HepG2 (cell line): ENCODE results near the gene BAIAP2L1. TPM values are rescaled to one million over a fixed set of nuclear protein-coding genes. Genes with fewer than 3 reads are reported as not detected.

Source experiments
- ETV5 ChIP-seq: IDR thresholded peaks from 2 replicates; pipeline ENCODE4 v1.6.1; 2018; ENCODE audit warnings: missing biosample characterization, missing genetic modification reagents, inconsistent platforms, borderline replicate concordance
- HIC2 ChIP-seq: sonication (generic); formaldehyde crosslinking; IDR thresholded peaks from 2 replicates; pipeline ENCODE4 v1.9.0; 2022; ENCODE audit warnings: low read depth, missing genetic modification reagents
- MEIS1 ChIP-seq: sonication (generic); formaldehyde crosslinking; IDR thresholded peaks from 2 replicates; pipeline ENCODE4 v1.9.0; 2021; ENCODE audit warnings: mild to moderate bottlenecking, missing genetic modification reagents, moderate library complexity, borderline replicate concordance
- NR2F6 ChIP-seq, 2 experiments: IDR thresholded peaks; 2 replicates each; pipeline ENCODE4 v1.6.1; 2016; ENCODE audit warnings: antibody characterized with exemption in 1 of 2, mild to moderate bottlenecking in 1 of 2
- RAD51 ChIP-seq: fragments of 450-650 bp; IDR thresholded peaks from 2 replicates; pipeline ENCODE4 v1.6.1; 2016; ENCODE audit warnings: borderline replicate concordance
- RBFOX2 ChIP-seq: fragments of 200-400 bp; formaldehyde crosslinking; IDR thresholded peaks from 2 replicates; pipeline ENCODE4 v1.6.1; 2017; ENCODE audit warnings: low read depth, mild to moderate bottlenecking, low read length
- SRSF9 ChIP-seq: fragments of 200-400 bp; formaldehyde crosslinking; IDR thresholded peaks from 2 replicates; pipeline ENCODE4 v1.6.1; 2018; ENCODE audit warnings: borderline replicate concordance, mild to moderate bottlenecking, low read depth, low read length; ENCODE audit not compliant: insufficient read depth, poor library complexity, severe bottlenecking
- STAT6 ChIP-seq: sonication (generic); formaldehyde crosslinking; IDR thresholded peaks from 2 replicates; pipeline ENCODE4 v1.4.0; 2020; ENCODE audit warnings: missing genetic modification reagents, mild to moderate bottlenecking, borderline replicate concordance
- TBP ChIP-seq: sonication (generic); formaldehyde crosslinking; IDR thresholded peaks from 2 replicates; pipeline ENCODE4 v1.5.0; 2020; ENCODE audit warnings: missing genetic modification reagents
- ZBTB38 ChIP-seq: sonication (generic); formaldehyde crosslinking; IDR thresholded peaks from 2 replicates; pipeline ENCODE4 v1.5.1; 2020; ENCODE audit warnings: mild to moderate bottlenecking, missing genetic modification reagents
- ZC3H4 ChIP-seq: sonication (generic); formaldehyde crosslinking; IDR thresholded peaks from 2 replicates; pipeline ENCODE4 v1.4.0; 2020; ENCODE audit warnings: missing genetic modification reagents, borderline replicate concordance
- ZFX ChIP-seq: sonication (generic); formaldehyde crosslinking; IDR thresholded peaks from 2 replicates; pipeline ENCODE4 v1.4.0; 2020; ENCODE audit warnings: mild to moderate bottlenecking, low read depth, missing genetic modification reagents, moderate library complexity
- ZSCAN25 ChIP-seq: sonication (generic); formaldehyde crosslinking; IDR thresholded peaks from 2 replicates; pipeline ENCODE4 v1.8.0; 2022; ENCODE audit warnings: mild to moderate bottlenecking, missing genetic modification reagents
- polyA plus RNA-seq, 8 experiments: library from polyadenylated mRNA; depleted of rRNA in 3 of 8; stranded (reverse) in 7 of 8; unstranded in 1 of 8; fragments of >200 nt; fragmentation: Illumina TruSeq in 4 of 8; extraction: Trizol in 4 of 8; gene quantifications; 2 replicates each; pipeline versions ENCODE4 v1.2.1 to v1.2.3, GENCODE V29; 2011 to 2016; ENCODE audit warnings: low read depth in 4 of 8, missing spikeins in 1 of 8, mixed read lengths in 1 of 8; ENCODE audit not compliant: insufficient read depth in 1 of 8
- total RNA-seq, 5 experiments: library from RNA; depleted of rRNA; stranded (reverse); fragments of >200 nt; fragmentation: Illumina TruSeq; extraction: Trizol; gene quantifications; 2 replicates each; pipeline ENCODE4 v1.2.3, GENCODE V29; 2016; ENCODE audit warnings: low read depth in 1 of 5
- TF ChIP-seq, protein P1 (sequence below): IDR thresholded peaks from 2 replicates; pipeline ENCODE4 v1.4.0; 2020; ENCODE audit warnings: mild to moderate bottlenecking, missing genetic modification reagents
- TF ChIP-seq, protein P2 (sequence below): sonication (generic); formaldehyde crosslinking; IDR thresholded peaks from 2 replicates; pipeline ENCODE4 v1.5.0; 2020; ENCODE audit warnings: mild to moderate bottlenecking, missing genetic modification reagents, borderline replicate concordance

BAIAP2L1 gene
- total and polyA plus RNA-seq, 2 of the 13 experiments (the other 11 are each of a cell fraction or from before 2014, with no cell fraction given) = 13.0 to 21.5 TPM

DNA sequence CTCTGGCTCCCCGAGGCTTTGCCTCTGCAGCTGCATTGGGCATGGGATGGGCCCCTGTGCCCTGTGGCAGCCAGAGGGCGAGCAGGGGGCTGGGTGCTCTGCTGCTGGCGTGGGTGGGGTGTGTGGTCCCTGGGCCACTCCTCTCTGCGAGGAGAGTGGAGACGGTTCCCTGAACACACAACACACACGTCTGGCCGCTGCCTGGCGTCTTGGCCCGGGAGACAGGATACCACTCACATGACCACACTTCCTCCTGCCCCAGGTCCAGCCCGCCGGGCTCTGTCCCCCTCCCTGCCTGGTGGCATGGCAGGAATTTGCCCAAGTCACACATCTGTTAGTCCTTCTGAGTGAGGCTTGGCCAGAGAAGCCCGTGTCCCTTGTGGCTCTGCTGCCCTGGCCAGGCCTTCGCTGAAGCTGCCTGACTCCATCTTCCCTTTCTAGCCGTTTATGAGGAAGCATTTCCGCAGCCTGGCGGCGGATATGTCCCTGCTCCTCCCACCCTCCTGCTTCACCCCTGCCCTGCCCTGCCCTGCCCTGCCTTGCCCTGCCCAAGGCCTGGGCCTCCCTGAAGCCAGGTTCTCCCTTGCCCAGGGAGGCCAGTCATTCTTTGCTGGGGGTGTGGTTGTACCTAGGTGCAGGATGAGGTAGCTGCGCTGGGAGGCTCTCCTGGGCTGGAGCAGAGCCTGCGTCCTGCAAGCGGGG lies 116.4 kb downstream of the BAIAP2L1 start (continued):
- TF ChIP-seq, protein P1, sequence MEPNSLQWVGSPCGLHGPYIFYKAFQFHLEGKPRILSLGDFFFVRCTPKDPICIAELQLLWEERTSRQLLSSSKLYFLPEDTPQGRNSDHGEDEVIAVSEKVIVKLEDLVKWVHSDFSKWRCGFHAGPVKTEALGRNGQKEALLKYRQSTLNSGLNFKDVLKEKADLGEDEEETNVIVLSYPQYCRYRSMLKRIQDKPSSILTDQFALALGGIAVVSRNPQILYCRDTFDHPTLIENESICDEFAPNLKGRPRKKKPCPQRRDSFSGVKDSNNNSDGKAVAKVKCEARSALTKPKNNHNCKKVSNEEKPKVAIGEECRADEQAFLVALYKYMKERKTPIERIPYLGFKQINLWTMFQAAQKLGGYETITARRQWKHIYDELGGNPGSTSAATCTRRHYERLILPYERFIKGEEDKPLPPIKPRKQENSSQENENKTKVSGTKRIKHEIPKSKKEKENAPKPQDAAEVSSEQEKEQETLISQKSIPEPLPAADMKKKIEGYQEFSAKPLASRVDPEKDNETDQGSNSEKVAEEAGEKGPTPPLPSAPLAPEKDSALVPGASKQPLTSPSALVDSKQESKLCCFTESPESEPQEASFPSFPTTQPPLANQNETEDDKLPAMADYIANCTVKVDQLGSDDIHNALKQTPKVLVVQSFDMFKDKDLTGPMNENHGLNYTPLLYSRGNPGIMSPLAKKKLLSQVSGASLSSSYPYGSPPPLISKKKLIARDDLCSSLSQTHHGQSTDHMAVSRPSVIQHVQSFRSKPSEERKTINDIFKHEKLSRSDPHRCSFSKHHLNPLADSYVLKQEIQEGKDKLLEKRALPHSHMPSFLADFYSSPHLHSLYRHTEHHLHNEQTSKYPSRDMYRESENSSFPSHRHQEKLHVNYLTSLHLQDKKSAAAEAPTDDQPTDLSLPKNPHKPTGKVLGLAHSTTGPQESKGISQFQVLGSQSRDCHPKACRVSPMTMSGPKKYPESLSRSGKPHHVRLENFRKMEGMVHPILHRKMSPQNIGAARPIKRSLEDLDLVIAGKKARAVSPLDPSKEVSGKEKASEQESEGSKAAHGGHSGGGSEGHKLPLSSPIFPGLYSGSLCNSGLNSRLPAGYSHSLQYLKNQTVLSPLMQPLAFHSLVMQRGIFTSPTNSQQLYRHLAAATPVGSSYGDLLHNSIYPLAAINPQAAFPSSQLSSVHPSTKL (CRISPR knock-in tag) = peak; percentile 14; the same call in 1 of the 2 replicates
- TF ChIP-seq RBFOX2 = peak; percentile 57
- 0 out of 2 replicates have a peak, but pooled peaks have one; percentile 21 for TF ChIP-seq ZFX
- no peak for TF ChIP-seq SRSF9
- peak; percentile 61; the same call in 1 of the 2 replicates for TF ChIP-seq ETV5 (CRISPR knock-in tag)
- peak; percentile 79 for TF ChIP-seq ZBTB38
- TF ChIP-seq STAT6 (CRISPR knock-in tag) = no peak
- TF ChIP-seq HIC2 (CRISPR knock-in tag) = peak; percentile 65; the same call in 1 of the 2 replicates
- TF ChIP-seq MEIS1 (CRISPR knock-in tag) = no peak
- peak; percentile 97 for TF ChIP-seq ZSCAN25
- no peak for TF ChIP-seq NR2F6 (IDR thresholded peaks at IDR 0.05)
- TF ChIP-seq NR2F6 (CRISPR knock-in tag; IDR thresholded peaks at IDR 0.05) = no peak
- no peak for TF ChIP-seq ZC3H4
- no peak for TF ChIP-seq TBP (CRISPR knock-in tag)
- no peak for TF ChIP-seq RAD51
- TF ChIP-seq, protein P2, sequence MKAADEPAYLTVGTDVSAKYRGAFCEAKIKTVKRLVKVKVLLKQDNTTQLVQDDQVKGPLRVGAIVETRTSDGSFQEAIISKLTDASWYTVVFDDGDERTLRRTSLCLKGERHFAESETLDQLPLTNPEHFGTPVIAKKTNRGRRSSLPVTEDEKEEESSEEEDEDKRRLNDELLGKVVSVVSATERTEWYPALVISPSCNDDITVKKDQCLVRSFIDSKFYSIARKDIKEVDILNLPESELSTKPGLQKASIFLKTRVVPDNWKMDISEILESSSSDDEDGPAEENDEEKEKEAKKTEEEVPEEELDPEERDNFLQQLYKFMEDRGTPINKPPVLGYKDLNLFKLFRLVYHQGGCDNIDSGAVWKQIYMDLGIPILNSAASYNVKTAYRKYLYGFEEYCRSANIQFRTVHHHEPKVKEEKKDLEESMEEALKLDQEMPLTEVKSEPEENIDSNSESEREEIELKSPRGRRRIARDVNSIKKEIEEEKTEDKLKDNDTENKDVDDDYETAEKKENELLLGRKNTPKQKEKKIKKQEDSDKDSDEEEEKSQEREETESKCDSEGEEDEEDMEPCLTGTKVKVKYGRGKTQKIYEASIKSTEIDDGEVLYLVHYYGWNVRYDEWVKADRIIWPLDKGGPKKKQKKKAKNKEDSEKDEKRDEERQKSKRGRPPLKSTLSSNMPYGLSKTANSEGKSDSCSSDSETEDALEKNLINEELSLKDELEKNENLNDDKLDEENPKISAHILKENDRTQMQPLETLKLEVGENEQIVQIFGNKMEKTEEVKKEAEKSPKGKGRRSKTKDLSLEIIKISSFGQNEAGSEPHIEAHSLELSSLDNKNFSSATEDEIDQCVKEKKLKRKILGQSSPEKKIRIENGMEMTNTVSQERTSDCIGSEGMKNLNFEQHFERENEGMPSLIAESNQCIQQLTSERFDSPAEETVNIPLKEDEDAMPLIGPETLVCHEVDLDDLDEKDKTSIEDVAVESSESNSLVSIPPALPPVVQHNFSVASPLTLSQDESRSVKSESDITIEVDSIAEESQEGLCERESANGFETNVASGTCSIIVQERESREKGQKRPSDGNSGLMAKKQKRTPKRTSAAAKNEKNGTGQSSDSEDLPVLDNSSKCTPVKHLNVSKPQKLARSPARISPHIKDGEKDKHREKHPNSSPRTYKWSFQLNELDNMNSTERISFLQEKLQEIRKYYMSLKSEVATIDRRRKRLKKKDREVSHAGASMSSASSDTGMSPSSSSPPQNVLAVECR (CRISPR knock-in tag) = no peak; the same call in 1 of the 2 replicates
